WERI-Rb-1 (cell line): ENCODE measurements around the gene MFAP1.
"Not testable (repeated sequence)": the region's sequence is repeated elsewhere in the genome, so short reads cannot be mapped to it uniquely, and the experiment has no call there.

Source experiments
- DNase-seq: peaks from one replicate; pipeline ENCODE4 v3.0.0-alpha.2; 2020
- H3K27ac ChIP-seq: fragments of 250-450 bp; sonication (Bioruptor Pico); 2 replicates; pipeline ENCODE4 v1.5.1; 2020; ENCODE audit warnings: mild to moderate bottlenecking, moderate library complexity
- H3K27me3 ChIP-seq: fragments of 250-450 bp; sonication (Bioruptor Pico); 2 replicates; pipeline ENCODE4 v1.5.1; 2021; ENCODE audit warnings: mild to moderate bottlenecking, low read depth, moderate library complexity; ENCODE audit not compliant: insufficient read depth, severe bottlenecking
- H3K36me3 ChIP-seq: fragments of 250-450 bp; sonication (Bioruptor Pico); 2 replicates; pipeline ENCODE4 v1.5.1; 2020; ENCODE audit warnings: mild to moderate bottlenecking, moderate library complexity
- H3K4me3 ChIP-seq: 2 replicates; pipeline ENCODE4 v1.5.1; 2011; ENCODE audit warnings: low read depth, mild to moderate bottlenecking, control low read depth, low read length
- H3K9me3 ChIP-seq: fragments of 250-450 bp; sonication (Bioruptor Pico); 2 replicates; pipeline ENCODE4 v1.5.1; 2021; ENCODE audit warnings: mild to moderate bottlenecking, moderate library complexity; ENCODE audit not compliant: severe bottlenecking
- CTCF ChIP-seq: IDR thresholded peaks from 2 replicates; pipeline ENCODE4 v1.5.1; 2011; ENCODE audit warnings: low read depth, mild to moderate bottlenecking, control low read depth, inconsistent platforms, low read length

Gene MFAP1

GRCh38 chr15:43867096-43867495 lies 42.6 kb upstream of the MFAP1 start:
- Histone ChIP-seq H3K27ac (no peak overlapping the region), H3K36me3 (peaks cover 72% of the 10 kb centered on the region), H3K27me3 (no peaks in the 10 kb centered on the region), H3K4me3 (no peak overlapping the region), H3K9me3 (no peaks in the 10 kb centered on the region)
- no peak for DNase-seq
- TF ChIP-seq CTCF = no peak

DNA sequence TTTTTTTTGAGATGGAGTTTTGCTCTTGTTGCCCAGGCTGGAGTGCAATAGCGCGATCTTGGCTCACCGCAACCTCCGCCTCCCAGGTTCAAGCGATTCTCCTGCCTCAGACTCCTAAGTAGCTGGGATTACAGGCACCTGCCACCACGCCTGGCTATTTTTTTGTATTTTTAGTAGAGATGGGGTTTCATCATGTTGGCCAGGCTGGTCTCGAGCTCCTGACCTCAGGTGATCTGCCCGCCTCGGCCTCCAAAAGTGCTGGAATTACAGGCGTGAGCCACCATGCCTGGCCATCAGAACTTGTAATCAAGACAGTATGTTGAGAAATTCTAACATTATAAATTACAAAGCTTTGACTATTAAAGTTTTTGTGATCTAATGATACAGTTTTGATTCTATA lies 42.1 kb upstream of the MFAP1 start:
- H3K36me3 ChIP-seq = peaks cover 68% of the 10 kb centered on the region
- H3K27me3 ChIP-seq, H3K4me3 ChIP-seq, H3K9me3 ChIP-seq, H3K27ac ChIP-seq, DNase-seq: not testable (repeated sequence)

GRCh38 chr15:43859546-43859945 lies 35.1 kb upstream of the MFAP1 start:
- Histone ChIP-seq H3K9me3 (no peaks in the 10 kb centered on the region), H3K4me3 (no peak overlapping the region), H3K27me3 (no peaks in the 10 kb centered on the region), H3K36me3 (peaks cover 85% of the 10 kb centered on the region), H3K27ac (no peak overlapping the region)
- no peak for TF ChIP-seq CTCF
- DNase-seq = no peak

- Histone ChIP-seq H3K36me3 (peaks cover 94% of the 10 kb centered on the region), H3K27me3 (no peaks in the 10 kb centered on the region), H3K27ac (no peak overlapping the region), H3K9me3 (no peaks in the 10 kb centered on the region), H3K4me3 (no peak overlapping the region)
- TF ChIP-seq CTCF = no peak
- DNase-seq = no peak
Observed at GRCh38 chr15:43854801-43855200, 30.3 kb upstream of the MFAP1 start.

- Histone ChIP-seq H3K27ac (no peak overlapping the region), H3K4me3 (no peak overlapping the region), H3K9me3 (no peaks in the 10 kb centered on the region), H3K36me3 (peaks cover 87% of the 10 kb centered on the region), H3K27me3 (no peaks in the 10 kb centered on the region)
- no peak for TF ChIP-seq CTCF
- DNase-seq = no peak
Observed at GRCh38 chr15:43852607-43853006, 28.1 kb upstream of the MFAP1 start.

DNA sequence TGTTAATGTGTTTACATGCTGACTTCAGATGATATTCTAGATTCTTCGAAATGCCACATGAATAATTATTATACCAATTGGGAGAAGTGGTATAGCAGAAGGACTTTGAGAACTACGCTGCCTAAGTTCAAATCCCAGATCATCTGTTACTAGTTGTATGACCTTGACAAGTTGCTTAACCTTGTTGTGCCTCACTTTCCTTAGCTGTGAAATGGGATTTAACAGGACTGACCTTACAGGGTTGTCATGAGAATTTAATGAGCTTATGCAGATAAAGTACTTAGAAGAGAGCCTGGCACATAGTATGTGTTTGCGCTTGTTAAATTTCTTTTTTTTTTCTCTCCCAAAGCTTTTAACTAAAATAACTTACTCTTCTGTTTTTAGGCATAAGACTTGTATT lies 26.8 kb upstream of the MFAP1 start:
- Histone ChIP-seq H3K27ac (no peak overlapping the region), H3K9me3 (no peaks in the 10 kb centered on the region), H3K36me3 (peaks cover 87% of the 10 kb centered on the region), H3K4me3 (no peak overlapping the region), H3K27me3 (no peaks in the 10 kb centered on the region)
- no peak for DNase-seq
- TF ChIP-seq CTCF = no peak
